GM19238 (cell line): ENCODE data around the gene CC2D2A.
"Not testable (repeated sequence)": the region's sequence is repeated elsewhere in the genome, so short reads cannot be mapped to it uniquely, and the experiment has no call there.

Experiments
- DNase-seq: peaks from one replicate; pipeline ENCODE4 v3.0.0; 2011; ENCODE audit warnings: low spot score; ENCODE audit not compliant: insufficient read length

CC2D2A gene

DNA sequence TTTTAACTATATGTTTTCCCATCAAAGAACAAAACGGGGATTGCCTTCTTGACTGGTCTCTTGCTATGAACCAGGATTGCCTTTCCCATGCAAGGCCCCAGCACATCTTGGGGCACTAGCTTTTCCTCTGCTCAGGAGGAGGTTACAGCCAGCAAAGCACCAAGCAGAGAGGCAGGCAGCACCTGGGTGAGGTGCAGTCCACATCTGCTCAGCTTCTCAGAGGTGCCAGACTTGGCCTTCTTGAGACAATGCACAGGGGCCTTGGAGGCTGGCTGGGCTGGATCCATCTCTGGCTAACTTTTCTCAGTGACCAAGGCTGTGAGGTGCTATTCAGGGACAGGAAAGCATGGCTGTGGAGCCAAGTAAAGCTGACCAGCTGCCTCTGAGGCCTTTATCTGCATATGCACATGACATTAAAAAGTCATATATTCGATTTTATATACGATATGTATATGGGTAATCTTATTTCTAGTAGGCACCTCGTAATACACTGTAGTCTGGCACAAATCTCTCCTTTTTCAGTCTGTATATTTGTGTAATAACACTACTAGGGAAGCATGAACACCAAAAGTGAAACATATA lies 86.9 kb downstream of the CC2D2A start:
- no peak for DNase-seq

DNA sequence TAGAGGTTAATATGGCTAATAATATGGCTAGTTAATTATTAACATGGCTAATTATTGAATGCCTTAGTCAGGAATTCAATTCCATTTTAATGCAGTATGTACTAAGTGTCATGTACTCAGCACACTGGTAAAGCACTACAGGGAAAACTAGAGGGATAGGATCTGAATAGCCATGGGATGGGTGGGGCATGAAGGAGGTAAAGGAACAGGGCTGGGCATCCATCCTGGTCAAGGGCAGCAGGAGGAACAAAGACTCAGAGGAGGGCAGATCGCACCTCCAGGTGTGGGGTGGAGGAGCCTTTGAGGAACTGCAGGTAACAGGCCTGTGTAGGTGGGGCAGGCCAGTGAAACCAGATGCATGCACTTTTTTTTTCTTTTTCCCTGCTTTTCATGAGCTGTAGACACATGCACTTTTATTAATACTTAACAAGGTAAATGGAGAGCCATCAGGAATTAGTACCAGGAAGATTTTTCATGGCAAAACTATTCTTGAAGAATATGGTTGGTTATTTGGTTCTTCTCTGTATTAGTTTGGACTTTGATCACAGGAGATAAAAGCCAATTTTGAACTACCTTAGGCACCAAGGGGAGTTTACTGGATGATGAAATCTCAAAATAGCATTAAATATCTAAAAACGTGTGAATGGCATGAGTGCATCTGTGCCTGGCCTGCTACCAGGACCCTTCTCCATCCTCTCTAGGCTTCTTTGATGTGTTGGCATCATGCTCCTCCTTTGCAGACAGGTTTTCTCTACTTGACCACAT lies 88.3 kb downstream of the CC2D2A start:
- DNase-seq, result no peak

DNA sequence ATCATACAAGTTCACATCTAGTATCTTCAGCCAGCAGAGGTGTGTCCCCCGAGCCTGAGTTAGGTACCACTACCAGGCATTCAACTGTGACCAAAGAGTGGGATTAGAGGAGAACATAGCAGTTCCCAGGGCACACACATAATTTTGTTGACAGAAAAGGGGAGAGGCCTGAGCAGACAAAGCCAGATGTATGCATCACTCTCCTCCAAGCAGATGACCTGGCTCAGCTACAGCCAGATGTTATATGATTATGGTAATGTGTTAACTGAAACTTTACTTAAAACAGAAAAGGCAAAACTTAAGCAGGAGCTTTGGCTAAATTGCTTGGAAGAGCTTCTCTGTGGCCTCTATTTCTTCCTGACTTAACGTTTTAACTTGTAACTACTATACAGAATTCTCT lies 88.9 kb downstream of the CC2D2A start:
- no peak for DNase-seq

DNA sequence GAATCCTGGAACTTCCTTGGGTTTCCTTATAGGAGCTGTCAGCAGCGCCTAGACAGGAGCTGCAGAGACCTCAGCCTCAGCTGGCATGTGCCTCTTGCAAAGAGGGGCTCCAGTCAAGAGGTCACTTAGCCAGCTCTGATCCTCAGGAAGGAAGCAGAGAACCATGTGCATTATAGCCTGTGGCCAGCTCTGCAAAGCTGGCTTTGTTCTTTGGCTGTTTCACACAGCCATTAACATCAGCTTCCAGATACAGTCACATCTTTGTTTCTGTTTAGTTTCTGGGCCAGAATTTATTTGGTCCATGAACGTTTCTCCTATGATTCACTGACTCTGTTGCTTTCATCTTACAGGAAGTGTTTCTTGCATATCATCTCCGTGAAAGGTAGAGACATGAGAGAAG lies 92.4 kb downstream of the CC2D2A start:
- DNase-seq, result no peak

DNA sequence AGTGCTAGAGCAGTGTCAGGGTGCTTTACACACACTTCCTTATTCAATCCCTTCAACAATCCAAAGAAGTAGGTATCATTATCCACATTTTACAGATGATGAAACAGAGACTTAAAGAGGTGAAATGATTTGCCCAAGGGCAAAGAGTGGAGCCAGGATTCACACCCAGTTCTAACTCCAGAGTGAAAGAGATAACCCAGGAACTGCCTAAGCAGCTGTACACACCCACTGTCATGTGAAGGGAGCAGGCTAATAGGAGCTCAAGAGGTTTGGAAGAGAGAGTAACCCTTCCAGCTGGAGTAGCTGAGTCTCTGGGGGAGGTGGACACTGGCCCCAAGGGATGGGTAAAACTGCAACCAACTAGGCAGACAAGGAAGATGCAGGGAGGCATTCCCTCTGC lies 92.9 kb downstream of the CC2D2A start:
- DNase-seq, result no peak

DNA sequence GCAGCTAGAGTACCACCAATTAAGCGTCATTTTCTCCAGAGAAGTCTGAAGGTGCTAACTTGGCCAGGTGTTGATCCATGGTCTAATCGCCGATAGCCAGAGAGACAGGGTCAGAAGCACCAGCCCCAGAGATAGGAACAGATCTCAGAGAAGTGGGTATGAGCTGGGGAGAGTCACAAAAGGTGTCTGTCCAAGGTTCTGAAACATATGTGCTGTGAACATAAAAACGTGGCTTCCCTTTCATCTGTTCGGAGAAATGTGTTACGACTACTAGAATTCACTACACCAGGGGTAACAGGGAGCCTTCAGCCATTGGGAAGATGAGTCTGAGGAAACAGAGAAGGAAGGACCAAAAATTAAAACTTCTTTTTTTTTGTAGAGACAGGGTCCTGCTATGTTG lies 94.2 kb downstream of the CC2D2A start:
- DNase-seq, result no peak

DNA sequence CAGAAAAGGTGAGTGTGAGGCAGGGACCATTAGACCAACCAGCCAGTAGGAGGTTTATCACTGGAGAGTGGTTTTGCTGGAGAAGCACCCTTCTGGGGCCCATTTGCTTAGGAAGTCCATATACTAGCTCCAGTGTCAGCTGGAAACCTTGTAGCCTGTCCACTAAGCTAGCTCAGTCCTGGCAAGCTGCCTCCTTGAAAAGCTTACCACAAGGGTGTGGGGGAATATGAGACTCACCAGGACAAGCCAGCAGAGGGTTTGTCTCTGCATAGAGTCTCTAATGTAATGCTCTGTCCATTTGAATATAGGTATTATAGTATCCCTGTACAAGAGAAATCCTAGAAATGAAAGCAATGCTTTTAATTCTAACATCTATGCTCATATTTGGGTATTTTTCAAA lies 99.1 kb downstream of the CC2D2A start:
- DNase-seq, result no peak

DNA sequence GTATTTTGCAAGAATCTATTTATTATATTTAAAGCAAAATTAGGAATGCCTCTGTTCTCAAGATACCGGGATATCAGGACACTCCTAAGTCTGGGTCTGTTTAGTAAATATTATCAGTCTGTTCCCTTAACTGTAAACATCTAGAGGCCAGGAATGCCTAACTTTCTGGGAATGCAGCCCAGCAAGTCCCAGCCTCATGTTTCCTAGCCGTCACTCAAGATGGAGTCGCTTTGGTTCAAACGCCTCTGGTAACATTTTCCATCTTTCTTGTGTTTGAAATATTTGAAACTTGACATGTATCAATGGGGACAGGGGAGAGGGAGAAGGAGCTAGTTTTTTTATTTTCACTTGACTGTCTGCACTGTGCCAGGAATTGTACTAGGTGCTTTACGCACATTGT lies 100.1 kb downstream of the CC2D2A start:
- DNase-seq, result no peak

DNA sequence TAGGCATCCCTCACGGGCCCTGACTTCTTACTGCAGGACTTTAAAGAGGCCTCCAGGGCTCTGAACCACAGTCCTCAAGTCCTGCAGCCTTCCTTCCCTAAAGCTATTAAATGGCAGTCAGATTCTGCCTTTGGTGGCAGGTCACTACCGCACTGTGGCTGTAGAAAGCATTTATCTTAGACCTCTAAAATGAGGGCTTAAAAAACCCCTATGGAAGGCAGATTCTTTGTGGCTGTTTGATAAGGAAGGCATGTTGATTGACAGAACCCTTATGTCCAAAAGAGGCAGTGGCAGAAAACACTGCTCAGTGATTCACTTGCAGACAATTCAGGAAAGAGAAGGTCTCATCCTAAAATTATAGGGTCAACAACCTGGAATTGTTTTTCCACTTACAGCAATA lies 106.3 kb downstream of the CC2D2A start:
- DNase-seq, result no peak

DNA sequence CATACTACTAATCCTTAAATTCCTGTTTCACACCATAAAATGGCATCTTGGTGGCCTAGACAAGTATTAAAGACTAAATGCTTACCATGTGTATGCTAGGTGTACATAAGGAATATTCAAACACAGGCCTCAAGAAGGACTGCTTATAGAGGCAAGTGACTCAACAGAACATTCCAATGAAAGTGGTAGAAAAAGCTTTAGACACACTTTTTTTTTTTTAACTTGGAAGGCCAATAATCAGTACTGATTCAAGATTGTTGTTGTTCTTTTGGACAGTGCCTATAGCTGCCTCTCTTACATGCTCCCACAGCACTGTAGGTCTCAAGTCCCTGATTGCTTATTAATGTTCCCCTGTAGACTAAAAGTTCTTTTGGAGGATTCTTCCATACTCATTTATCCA lies 107.8 kb downstream of the CC2D2A start:
- no peak for DNase-seq

DNA sequence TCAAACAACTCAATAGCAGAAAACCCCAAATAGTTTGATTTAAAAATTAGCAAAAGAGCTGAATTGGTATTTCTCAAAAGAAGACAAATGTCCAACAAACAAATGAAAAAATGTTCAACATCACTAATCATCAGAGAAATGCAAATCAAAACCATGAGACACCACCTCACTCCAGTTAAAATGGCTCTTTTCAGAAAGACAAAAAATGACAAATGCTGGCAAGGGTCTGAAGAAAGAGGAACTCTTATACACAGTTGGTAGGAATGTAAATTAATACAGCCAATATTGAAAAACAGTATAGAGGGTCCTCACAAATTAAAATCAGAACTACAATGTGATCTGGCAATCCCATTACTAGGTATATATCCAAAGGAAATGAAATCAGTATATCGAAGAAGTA lies 115.1 kb downstream of the CC2D2A start:
- DNase-seq, result no peak

DNA sequence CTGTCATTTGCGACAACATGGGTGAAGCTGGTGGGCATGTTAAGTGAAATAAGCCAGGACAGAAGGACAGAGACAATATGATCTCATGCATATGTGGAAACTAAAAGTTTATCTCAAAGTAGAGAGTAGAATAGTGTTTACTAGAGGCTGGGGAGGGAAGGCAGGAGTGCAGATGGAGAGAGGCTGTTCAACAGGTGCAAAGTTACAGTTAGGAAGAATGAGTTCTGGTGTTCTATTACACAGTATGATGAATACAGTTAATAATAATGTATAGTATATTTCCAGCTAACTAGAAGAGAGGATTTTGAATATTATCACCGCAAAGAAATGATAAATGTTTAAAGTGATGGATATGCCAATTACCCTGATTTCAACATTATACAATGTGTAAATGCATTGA lies 115.6 kb downstream of the CC2D2A start:
- no peak for DNase-seq

DNA sequence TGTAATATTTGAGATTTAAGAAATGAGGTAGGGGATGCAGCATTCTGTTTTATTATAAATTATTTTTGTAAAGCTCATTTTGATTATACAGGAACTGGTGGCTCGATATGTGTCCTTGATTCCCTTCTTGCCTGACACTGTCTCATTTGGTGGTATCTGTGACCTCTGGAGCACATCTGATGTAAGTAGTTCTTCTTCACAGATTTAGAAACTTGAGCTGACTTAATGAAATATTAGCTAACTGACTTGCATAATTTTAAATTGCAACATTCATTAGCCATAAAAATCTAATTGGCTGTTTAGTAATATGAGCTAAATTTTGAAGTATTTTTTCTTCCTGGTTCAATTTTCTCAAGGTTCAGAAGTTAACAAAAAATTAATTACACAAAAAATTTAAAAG lies 116.4 kb downstream of the CC2D2A start:
- no peak for DNase-seq

DNA sequence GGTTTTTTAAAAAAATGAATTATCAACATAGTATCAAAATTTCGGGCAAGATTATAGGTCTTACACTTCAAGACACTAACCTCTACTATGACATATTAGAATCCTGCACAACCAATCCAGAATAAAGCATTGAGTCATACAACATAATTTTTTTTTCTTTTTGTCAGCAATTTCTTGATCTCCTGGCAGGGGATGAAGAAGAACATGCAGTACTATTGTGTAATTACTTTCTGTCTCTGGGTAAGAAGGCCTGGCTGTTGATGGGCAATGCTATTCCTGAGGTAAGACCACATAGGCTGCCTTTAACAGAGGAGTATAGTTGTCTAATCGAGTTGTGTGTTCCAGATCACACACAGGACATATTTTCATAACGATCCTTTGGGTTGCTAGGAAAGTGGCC lies 118.0 kb downstream of the CC2D2A start:
- DNase-seq, result no peak

DNA sequence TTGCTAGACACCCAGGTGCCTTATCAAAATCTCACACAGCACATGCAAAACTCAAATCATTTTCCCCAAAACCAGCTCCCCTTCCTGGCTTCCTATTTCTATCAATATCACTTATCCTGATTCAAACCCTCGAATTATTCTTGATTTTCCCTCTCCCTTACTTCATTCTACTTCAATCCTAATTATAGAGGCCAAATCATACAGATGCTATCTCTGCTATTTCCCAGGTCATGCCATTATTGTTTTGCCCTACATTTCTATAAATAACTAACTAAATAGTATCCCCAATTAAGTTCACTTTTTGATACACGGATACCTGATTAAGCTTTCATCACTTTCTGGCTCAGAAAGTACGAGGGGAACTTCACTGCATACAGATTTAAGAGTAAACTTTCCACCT lies 123.1 kb downstream of the CC2D2A start:
- DNase-seq, result no peak

DNA sequence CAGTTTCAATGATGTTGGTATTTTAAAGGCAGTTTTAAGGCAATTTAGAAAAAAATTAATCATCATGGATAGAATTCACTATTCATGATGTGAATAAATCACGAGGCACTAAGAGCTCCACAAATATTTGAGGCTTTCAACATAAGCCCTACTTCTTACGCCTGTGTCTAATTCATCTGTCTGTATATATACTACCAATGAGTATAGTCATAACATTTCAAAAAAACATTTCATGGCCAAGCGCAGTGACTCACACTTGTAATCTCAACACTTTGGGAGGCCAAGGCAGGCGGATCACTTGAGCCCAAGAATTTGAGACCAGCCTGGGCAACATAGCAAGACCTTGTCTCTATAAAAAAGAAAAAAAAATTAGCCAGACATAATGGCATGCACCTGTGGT lies 129.0 kb downstream of the CC2D2A start:
- no peak for DNase-seq

DNA sequence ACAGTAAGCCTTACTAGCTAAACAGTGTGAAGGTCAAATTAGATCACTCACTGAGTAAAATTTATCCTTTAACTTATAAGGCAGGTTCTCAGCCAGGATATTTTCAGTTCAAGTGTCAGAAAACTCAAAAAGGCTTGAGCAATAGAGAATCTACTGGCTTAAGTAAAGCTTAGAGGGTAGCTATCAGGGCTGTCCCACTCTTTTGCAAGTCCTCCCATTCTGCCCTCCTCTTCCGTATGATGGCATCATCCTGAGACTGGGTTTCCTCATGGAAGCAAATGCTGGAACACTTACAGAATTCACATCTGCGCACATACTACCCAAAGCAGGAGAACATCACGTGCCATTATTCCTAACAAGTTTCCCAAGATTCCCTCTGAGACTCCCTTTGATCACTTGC lies 130.5 kb downstream of the CC2D2A start:
- no peak for DNase-seq

DNA sequence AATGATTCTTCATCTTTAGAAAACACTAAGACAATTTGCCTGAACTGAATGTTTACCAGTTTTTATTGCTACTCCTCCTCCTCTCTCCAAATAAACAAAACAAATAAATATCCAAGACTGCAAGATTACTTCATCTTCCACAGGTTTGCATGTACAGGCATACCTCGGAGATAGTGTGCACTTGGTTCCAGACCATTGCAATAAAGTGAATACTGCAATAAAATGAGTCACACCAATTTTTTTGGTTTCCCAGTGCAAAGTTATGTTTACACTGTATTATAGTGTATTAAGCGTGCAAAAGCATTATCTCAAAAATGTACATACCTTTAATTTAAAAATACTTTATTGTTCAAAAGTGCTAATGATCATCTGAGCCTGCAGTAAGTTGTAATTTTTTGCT lies 132.2 kb downstream of the CC2D2A start:
- DNase-seq, result no peak

DNA sequence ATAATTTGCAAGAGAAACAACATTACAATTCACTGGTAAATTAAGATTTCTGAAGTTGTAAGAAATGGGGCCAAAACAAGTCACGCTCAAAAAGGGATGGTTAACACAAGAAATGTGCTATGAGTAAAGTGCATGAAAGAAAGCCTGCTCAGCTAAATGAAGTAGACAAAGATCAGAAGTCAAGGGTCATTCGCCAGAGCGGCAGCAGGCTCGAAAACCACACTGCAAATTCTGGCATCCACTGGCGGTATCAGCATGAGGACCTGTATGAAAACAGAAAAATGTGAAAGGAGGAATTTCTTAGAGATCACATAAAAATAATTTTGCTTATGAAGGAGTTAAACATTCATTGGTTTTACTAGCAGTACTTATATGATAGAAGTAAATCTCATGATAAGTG lies 135.9 kb downstream of the CC2D2A start:
- DNase-seq, result no peak

DNA sequence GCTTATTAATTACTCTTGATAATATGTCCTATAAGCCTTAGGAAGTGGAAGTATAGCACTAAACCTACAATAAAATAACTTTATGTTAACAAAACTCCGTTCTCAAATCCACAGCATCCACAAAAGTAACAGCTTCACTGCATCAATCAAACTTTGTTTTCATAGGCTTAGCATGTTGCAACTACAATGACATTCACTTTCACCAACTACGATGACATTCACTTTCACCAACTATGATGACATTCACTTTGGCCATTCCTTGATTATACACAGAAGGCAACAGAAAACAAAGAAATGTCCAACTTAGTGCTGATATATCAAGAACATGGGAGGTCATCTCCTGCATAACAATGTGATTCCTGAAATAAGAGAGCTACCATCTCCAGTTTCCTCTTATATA lies 141.2 kb downstream of the CC2D2A start:
- DNase-seq, result no peak

DNA sequence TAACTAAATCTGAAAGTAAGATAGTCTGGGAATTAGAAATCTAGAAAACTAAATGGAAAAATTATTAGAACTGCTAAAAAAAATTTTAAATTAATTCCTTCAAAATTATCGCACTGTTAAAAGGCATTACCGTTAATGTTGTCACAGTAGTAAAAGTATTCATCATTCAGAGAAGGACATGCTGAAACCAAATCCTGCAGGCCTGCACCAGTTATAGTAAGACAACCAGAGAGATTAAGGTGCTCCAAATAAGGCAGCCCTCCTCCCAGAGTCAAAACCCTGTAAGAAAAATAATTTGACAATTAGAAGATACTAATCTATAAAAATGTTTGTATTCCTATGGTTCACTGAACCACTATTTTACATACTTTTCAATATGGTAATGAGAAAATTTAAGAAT lies 142.5 kb downstream of the CC2D2A start:
- DNase-seq, result no peak

DNA sequence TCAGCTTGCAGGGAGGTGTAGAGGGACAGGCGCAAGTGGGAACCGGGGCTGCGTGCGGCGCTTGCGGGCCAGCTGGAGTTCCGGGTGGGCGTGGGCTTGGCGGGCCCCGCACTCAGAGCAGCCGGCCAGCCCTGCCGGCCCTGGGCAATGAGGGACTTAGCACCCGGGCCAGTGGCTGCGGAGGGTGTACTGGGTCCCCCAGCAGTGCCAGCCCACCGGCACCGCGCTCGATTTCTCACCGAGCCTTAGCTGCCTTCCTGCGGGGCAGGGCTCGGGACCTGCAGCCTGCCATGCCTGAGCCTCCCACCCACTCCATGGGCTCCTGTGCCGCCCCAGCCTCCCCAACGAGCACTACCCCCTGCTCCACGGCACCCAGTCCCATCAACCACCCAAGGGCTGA lies 145.2 kb downstream of the CC2D2A start:
- not testable (repeated sequence) for DNase-seq

DNA sequence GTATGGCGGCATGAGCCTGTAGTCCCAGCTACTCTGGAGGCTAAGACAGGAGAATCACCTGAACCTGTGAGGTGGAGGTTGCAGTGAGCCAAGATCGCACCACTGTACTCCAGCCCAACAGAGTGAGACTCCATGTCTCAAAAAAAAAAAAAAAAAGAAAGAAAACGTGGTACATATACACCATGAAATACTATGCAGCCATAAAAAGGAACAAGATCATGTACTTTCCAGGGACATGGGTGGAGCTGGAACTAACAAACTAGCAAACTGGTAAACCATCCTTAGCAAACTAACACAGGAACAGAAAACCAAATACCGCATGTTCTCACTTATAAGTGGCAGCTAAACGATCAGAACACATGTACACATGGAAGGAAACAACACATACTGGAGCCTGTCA lies 147.7 kb downstream of the CC2D2A start:
- DNase-seq, result not testable (repeated sequence)

DNA sequence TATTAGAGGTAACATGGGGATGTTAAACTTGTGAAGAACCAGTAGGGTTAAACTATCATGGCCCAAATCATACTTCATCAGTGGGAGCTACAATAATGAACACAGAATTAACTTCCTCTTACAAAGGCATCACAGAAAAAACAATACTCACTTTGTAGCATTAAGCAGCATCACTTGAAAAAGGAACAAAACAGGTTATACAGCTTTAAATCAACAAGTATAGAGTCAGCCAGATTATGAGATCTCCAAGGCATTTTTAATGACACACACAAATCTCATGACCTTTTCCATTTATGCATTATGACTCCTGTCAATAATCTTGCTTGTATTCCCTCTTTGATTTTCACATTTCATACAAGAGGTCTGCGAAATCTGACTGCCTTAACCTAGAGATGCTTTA lies 167.1 kb downstream of the CC2D2A start:
- DNase-seq, result no peak
